ENCODE data around the gene BANF2.
"Not testable (repeated sequence)": the region's sequence is repeated elsewhere in the genome, so short reads cannot be mapped to it uniquely, and the experiment has no call there.

Gene BANF2

GRCh38 chr20:17699931-17700351, at the start of gene BANF2:
Gene BANF2 (plus strand): TSS chr20:17699966. CDS start chr20:17725026, 25,060 bp downstream.
- no peak for DNase-seq

- DNase-seq, result no peak
Observed at GRCh38 chr20:17650301-17651128, 49.3 kb upstream of the BANF2 start.

GRCh38 chr20:17651129-17651759, 48.5 kb upstream of the BANF2 start:
- peak; percentile 39 for DNase-seq

- DNase-seq, result no peak
Observed at GRCh38 chr20:17651760-17652388, 47.9 kb upstream of the BANF2 start.

- DNase-seq, result no peak
Observed at GRCh38 chr20:17652411-17652810, 47.4 kb upstream of the BANF2 start.

GRCh38 chr20:17653835-17654648, 45.7 kb upstream of the BANF2 start:
- no peak for DNase-seq

- DNase-seq, result peak; percentile 59
Observed at GRCh38 chr20:17654649-17655285, 45.0 kb upstream of the BANF2 start.

- peak; percentile 43 for DNase-seq
Observed at GRCh38 chr20:17655286-17655651, 44.5 kb upstream of the BANF2 start.

GRCh38 chr20:17655865-17656479, 43.8 kb upstream of the BANF2 start:
- no peak for DNase-seq

- DNase-seq, result no peak
Observed at GRCh38 chr20:17657079-17657825, 42.5 kb upstream of the BANF2 start.

GRCh38 chr20:17657898-17658647, 41.7 kb upstream of the BANF2 start:
- no peak for DNase-seq

- no peak for DNase-seq
Observed at GRCh38 chr20:17658648-17658993, 41.1 kb upstream of the BANF2 start.

- not testable (repeated sequence) for DNase-seq
Observed at GRCh38 chr20:17659344-17659743, 40.4 kb upstream of the BANF2 start.

- DNase-seq, result no peak
Observed at GRCh38 chr20:17659801-17660200, 40.0 kb upstream of the BANF2 start.

- no peak for DNase-seq
Observed at GRCh38 chr20:17660667-17661066, 39.1 kb upstream of the BANF2 start.

- DNase-seq, result peak; percentile 45
Observed at GRCh38 chr20:17661121-17661744, 38.5 kb upstream of the BANF2 start.

GRCh38 chr20:17662333-17663039, 37.3 kb upstream of the BANF2 start:
- DNase-seq, result peak; percentile 79

- DNase-seq, result no peak
Observed at GRCh38 chr20:17663040-17663399, 36.7 kb upstream of the BANF2 start.

- no peak for DNase-seq
Observed at GRCh38 chr20:17663486-17663885, 36.3 kb upstream of the BANF2 start.
